Measurements from ENCODE around the gene THAP7. TPM values are rescaled to one million over a fixed set of nuclear protein-coding genes. Genes with fewer than 3 reads are reported as not detected.

Gene THAP7
- total and polyA plus RNA-seq, 2 of the 13 experiments (the other 11 are each of a cell fraction or from before 2014, with no cell fraction given) = 13.0 to 25.5 TPM

- 0 out of 2 replicates have a peak, but pooled peaks have one; percentile 62 for TF ChIP-seq ZNF446 (CRISPR knock-in tag; IDR thresholded peaks at IDR 0.05)
- peak; percentile 68; the same call in 1 of the 2 replicates for TF ChIP-seq ARID4A (CRISPR knock-in tag; IDR thresholded peaks at IDR 0.05; ENCODE audit: borderline replicate concordance)
- no peak for TF ChIP-seq MTF2 (CRISPR knock-in tag; IDR thresholded peaks at IDR 0.05; ENCODE audit: borderline replicate concordance)
- TF ChIP-seq RAD51 (IDR thresholded peaks at IDR 0.05; ENCODE audit: borderline replicate concordance) = no peak
- TF ChIP-seq ZNF251 (CRISPR knock-in tag; IDR thresholded peaks at IDR 0.05) = no peak
- peak; percentile 75; the same call in 1 of the 2 replicates for TF ChIP-seq YEATS2 (CRISPR knock-in tag; IDR thresholded peaks at IDR 0.05; ENCODE audit: borderline replicate concordance)
- TF ChIP-seq ZNF770 (CRISPR knock-in tag; IDR thresholded peaks at IDR 0.05) = no peak
- no peak for TF ChIP-seq GLI4 (CRISPR knock-in tag; IDR thresholded peaks at IDR 0.05; ENCODE audit: borderline replicate concordance)
- no peak for TF ChIP-seq ZMYM2 (CRISPR knock-in tag; IDR thresholded peaks at IDR 0.05)
- no peak for TF ChIP-seq PAX8 (CRISPR knock-in tag; IDR thresholded peaks at IDR 0.05; ENCODE audit: borderline replicate concordance)
- no peak for TF ChIP-seq ELK4 (CRISPR knock-in tag; IDR thresholded peaks at IDR 0.05; ENCODE audit: borderline replicate concordance)
- 0 out of 2 replicates have a peak, but pooled peaks have one; percentile 67 for TF ChIP-seq ZNF780A (CRISPR knock-in tag; IDR thresholded peaks at IDR 0.05)
- TF ChIP-seq CCAR2 (optimal IDR thresholded peaks at IDR 0.05; ENCODE audit: low read depth, low read length) = no peak
- peak; percentile 48; the same call in 1 of the 2 replicates for TF ChIP-seq ZNF3 (CRISPR knock-in tag; IDR thresholded peaks at IDR 0.05)
- TF ChIP-seq ZNF878 (CRISPR knock-in tag; IDR thresholded peaks at IDR 0.05) = peak; percentile 95
- no peak for TF ChIP-seq ZNF136 (CRISPR knock-in tag; IDR thresholded peaks at IDR 0.05; ENCODE audit: low read depth)
- TF ChIP-seq BCLAF1 (IDR thresholded peaks at IDR 0.05) = no peak
Observed at GRCh38 chr22:21009638-21010425, 7.9 kb upstream of the THAP7 start (continued).
